Osteoblast (primary cell): ENCODE results near the gene NEMP2. TPM values are rescaled to one million over a fixed set of nuclear protein-coding genes. Genes with fewer than 3 reads are reported as not detected.

ENCODE experiments used
- DNase-seq: peaks from one replicate; pipeline ENCODE4 v3.0.0; 2011; ENCODE audit warnings: low spot score, mixed read lengths; ENCODE audit not compliant: insufficient read length; ENCODE audit errors: missing footprints
- H2AFZ ChIP-seq: 2 replicates; pipeline ENCODE4 v1.6.0; 2011; ENCODE audit warnings: mild to moderate bottlenecking, low read length
- H3K27ac ChIP-seq: 2 replicates; pipeline ENCODE4 v1.5.1; 2011; ENCODE audit warnings: mild to moderate bottlenecking, low read depth, low read length, moderate library complexity
- H3K27me3 ChIP-seq: 2 replicates; pipeline ENCODE4 v1.6.0; 2012; ENCODE audit warnings: mild to moderate bottlenecking, control low read depth, inconsistent platforms, low read length, moderate library complexity; ENCODE audit not compliant: insufficient read depth
- H3K36me3 ChIP-seq: 2 replicates; pipeline ENCODE4 v1.5.1; 2011; ENCODE audit warnings: mild to moderate bottlenecking, low read length, control low read depth, moderate library complexity; ENCODE audit not compliant: insufficient read depth
- H3K4me1 ChIP-seq: 2 replicates; pipeline ENCODE4 v1.5.1; 2011; ENCODE audit warnings: mild to moderate bottlenecking, low read length, control low read depth, moderate library complexity; ENCODE audit not compliant: insufficient read depth
- H3K4me2 ChIP-seq: 2 replicates; pipeline ENCODE4 v1.6.0; 2011; ENCODE audit warnings: mild to moderate bottlenecking, low read length; ENCODE audit not compliant: insufficient read depth
- H3K4me3 ChIP-seq: fragments of 200-600 bp; sonication (generic); 3 replicates; pipeline ENCODE4 v1.5.1; 2012; ENCODE audit warnings: mild to moderate bottlenecking, low read length, inconsistent platforms; ENCODE audit not compliant: insufficient read depth
- H3K79me2 ChIP-seq: 2 replicates; pipeline ENCODE4 v1.6.0; 2012; ENCODE audit warnings: mild to moderate bottlenecking, low read length, control low read depth, inconsistent platforms; ENCODE audit not compliant: insufficient read depth
- H3K9me3 ChIP-seq: 2 replicates; pipeline ENCODE4 v1.5.1; 2011; ENCODE audit warnings: low read depth, low read length, control low read depth
- H4K20me1 ChIP-seq: 2 replicates; pipeline ENCODE4 v1.6.0; 2012; ENCODE audit warnings: mild to moderate bottlenecking, low read length, control low read depth; ENCODE audit not compliant: insufficient read depth
- CTCF ChIP-seq: IDR thresholded peaks from 2 replicates; pipeline ENCODE4 v1.5.1; 2011; ENCODE audit warnings: mild to moderate bottlenecking, low read depth, low read length, moderate library complexity; ENCODE audit errors: extremely low read depth
- total RNA-seq: library from RNA; depleted of rRNA; stranded (reverse); fragments of >200 nt; gene quantifications from 2 replicates; pipeline ENCODE4 v1.2.3, GENCODE V29; 2012

NEMP2 gene
- total RNA-seq, 1 donor, result 4.7 TPM

DNA sequence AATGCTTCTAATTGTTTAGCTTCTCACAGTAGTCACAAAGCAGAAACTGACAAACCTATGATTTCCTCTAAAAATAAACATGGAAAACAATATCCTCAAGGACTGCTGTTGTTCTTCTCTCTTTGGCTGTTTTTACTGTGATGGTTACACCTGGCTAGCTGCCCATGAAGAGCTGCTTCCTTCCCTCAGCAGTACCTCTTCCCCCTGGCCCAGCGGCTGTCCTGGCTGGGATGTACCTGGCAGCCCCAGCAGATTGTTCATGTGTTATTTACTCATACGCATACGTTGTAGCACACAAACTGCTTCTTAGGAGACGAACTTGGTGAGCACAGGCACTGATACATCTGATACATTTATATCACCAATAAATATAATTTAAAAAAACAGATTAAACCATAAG lies 27.4 kb downstream of the NEMP2 start:
- Histone ChIP-seq H3K4me3 (no peak overlapping the region), H2AFZ (no peak overlapping the region), H3K27me3 (no peaks in the 10 kb centered on the region), H4K20me1 (no peaks in the 10 kb centered on the region), H3K4me2 (no peak overlapping the region), H3K27ac (no peak overlapping the region), H3K79me2 (no peaks in the 10 kb centered on the region), H3K36me3 (no peaks in the 10 kb centered on the region), H3K9me3 (no peaks in the 10 kb centered on the region), H3K4me1 (no peaks in the 10 kb centered on the region)
- DNase-seq, result no peak
- no peak for TF ChIP-seq CTCF

GRCh38 chr2:190506666-190507065 lies 27.9 kb downstream of the NEMP2 start:
- Histone ChIP-seq H3K4me2 (no peak overlapping the region), H3K4me3 (no peak overlapping the region), H3K4me1 (no peaks in the 10 kb centered on the region), H3K36me3 (no peaks in the 10 kb centered on the region), H3K27ac (no peak overlapping the region), H3K9me3 (no peaks in the 10 kb centered on the region), H3K79me2 (no peaks in the 10 kb centered on the region), H2AFZ (no peak overlapping the region), H3K27me3 (no peaks in the 10 kb centered on the region), H4K20me1 (no peaks in the 10 kb centered on the region)
- no peak for DNase-seq
- TF ChIP-seq CTCF, result no peak

- no peak overlapping the region for H3K4me3 ChIP-seq
- H3K36me3 ChIP-seq, result no peaks in the 10 kb centered on the region
- no peak for DNase-seq
- no peak overlapping the region for H2AFZ ChIP-seq
- no peaks in the 10 kb centered on the region for H3K4me1 ChIP-seq
- no peaks in the 10 kb centered on the region for H3K79me2 ChIP-seq
- H3K27me3 ChIP-seq, result no peaks in the 10 kb centered on the region
- no peak for TF ChIP-seq CTCF
- H3K4me2 ChIP-seq, result no peak overlapping the region
- no peaks in the 10 kb centered on the region for H3K9me3 ChIP-seq
- H4K20me1 ChIP-seq, result no peaks in the 10 kb centered on the region
- H3K27ac ChIP-seq, result no peak overlapping the region
Measured at GRCh38 chr2:190505696-190506095, 28.8 kb downstream of the NEMP2 start.

DNA sequence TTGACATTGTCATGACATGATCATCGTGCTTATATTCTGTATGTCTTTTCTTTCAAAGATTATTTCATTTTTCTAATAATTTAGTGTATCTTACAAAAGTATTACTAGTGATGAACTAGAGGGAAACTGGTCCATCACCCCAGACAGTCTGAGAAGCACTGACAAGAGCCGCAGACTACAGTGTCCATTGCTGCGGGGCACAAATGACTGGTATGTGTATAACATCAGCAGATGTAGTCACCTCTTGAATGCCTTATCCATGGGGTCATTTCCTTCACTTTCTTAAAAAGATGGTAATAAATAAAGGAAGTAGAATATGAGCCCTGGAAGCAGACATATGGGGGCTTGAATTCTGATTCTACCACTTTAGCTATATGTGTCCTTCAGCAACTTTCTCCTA lies 29.6 kb downstream of the NEMP2 start:
- no peak overlapping the region for H2AFZ ChIP-seq
- H3K36me3 ChIP-seq, result no peaks in the 10 kb centered on the region
- no peak for DNase-seq
- no peaks in the 10 kb centered on the region for H3K79me2 ChIP-seq
- no peaks in the 10 kb centered on the region for H3K27me3 ChIP-seq
- H3K27ac ChIP-seq, result no peak overlapping the region
- no peak overlapping the region for H3K4me2 ChIP-seq
- H3K9me3 ChIP-seq, result no peaks in the 10 kb centered on the region
- H3K4me1 ChIP-seq, result no peaks in the 10 kb centered on the region
- no peak overlapping the region for H3K4me3 ChIP-seq
- H4K20me1 ChIP-seq, result no peaks in the 10 kb centered on the region
- TF ChIP-seq CTCF, result no peak
